GM23248 (cell line): ENCODE results near the gene MATN4.

Experiments used
- EZH2 ChIP-seq: fragments of 200-600 bp; sonication (generic); IDR thresholded peaks from 2 replicates; pipeline ENCODE4 v1.6.1; 2018; ENCODE audit warnings: antibody characterized with exemption, mild to moderate bottlenecking; ENCODE audit not compliant: insufficient read depth, poor library complexity, severe bottlenecking
- EZH2phosphoT487 ChIP-seq: fragments of 200-600 bp; sonication (generic); IDR thresholded peaks from 2 replicates; pipeline ENCODE4 v1.6.1; 2018; ENCODE audit warnings: antibody characterized with exemption, moderate library complexity, mild to moderate bottlenecking, low read depth; ENCODE audit not compliant: insufficient read depth

DNA sequence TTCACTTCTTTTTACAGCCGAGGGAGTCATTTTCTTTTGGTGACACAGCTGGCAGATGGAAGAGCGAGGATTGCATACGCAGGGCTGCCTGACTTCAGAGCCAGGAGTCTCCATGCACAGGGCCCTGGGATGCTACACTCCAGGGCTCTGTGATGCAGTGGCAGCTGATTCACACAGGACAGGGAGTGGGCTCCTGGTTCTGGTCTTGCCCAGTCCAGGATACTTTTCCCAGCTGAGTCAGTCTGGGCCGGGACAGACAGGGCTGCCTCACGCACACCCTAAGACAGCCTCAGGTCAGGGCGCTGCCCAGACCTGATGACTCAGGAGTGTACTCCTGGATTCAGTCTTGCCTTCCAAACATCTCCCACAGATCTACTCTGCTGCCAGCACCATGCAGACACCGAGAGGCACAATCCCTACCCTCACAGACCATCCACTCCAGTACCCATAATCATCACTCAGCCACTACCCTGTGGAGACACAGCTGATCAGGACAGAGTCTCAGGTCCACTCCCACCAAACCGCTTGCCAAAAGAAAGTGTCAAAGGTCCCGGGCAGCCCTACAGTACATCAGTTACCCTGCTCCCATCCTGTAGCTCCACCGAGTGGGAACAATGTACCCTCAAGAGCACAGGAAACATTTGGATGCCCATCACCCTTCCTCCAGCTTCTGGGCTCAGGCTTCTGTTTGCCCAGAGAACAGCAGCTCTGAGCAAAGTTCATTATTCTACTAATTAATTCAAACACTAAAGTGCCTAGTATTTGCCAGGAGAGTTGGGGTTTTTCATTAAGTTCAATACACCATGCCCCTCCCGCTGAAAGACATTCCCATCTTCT, 28.6 kb upstream of the MATN4 start:
- TF ChIP-seq EZH2 = no peak
- no peak for TF ChIP-seq EZH2phosphoT487
